Aorta (tissue), 5 donors: ENCODE measurements around the gene STAMBPL1. TPM values are rescaled to one million over a fixed set of nuclear protein-coding genes. Genes with fewer than 3 reads are reported as not detected.

Source experiments
- ATAC-seq: fragments of 200-7000 bp; cut with Tn5 transposase; one replicate; pipeline ENCODE4 v1.9.1; 2022; ENCODE audit warnings: moderate library complexity; ENCODE audit not compliant: low FRiP score
- DNase-seq, 2 donors: peaks; one replicate each; pipeline ENCODE4 v3.0.0-alpha.2; 2020
- H3K27ac ChIP-seq, 2 donors: one replicate each; pipeline ENCODE4 v1.5.1; 2013; ENCODE audit warnings: low read length in 2 of 2, mild to moderate bottlenecking in 2 of 2, moderate library complexity in 2 of 2, control low read depth in 1 of 2, inconsistent platforms in 1 of 2, low read depth in 1 of 2
- H3K27me3 ChIP-seq, 2 donors: one replicate each; pipeline ENCODE4 v1.6.1; 2013; ENCODE audit warnings: control low read depth in 1 of 2, low read length in 1 of 2, mild to moderate bottlenecking in 1 of 2, moderate library complexity in 1 of 2; ENCODE audit not compliant: insufficient read depth in 2 of 2, control insufficient read depth in 1 of 2
- H3K36me3 ChIP-seq, 2 donors: one replicate each; pipeline ENCODE4 v1.6.1; 2013; ENCODE audit warnings: control low read depth in 1 of 2, low read length in 1 of 2, mild to moderate bottlenecking in 1 of 2; ENCODE audit not compliant: insufficient read depth in 2 of 2, control insufficient read depth in 1 of 2
- H3K4me1 ChIP-seq, 2 donors: one replicate each; pipeline ENCODE4 v1.6.1; 2013; ENCODE audit warnings: low read length in 2 of 2, control low read depth in 1 of 2, mild to moderate bottlenecking in 1 of 2, moderate library complexity in 1 of 2; ENCODE audit not compliant: insufficient read depth in 2 of 2, control insufficient read depth in 1 of 2
- H3K4me3 ChIP-seq, 2 donors: one replicate each; pipeline ENCODE4 v1.5.1; 2013; ENCODE audit warnings: low read length in 2 of 2, control low read depth in 1 of 2, mild to moderate bottlenecking in 1 of 2
- H3K9me3 ChIP-seq: one replicate; pipeline ENCODE4 v1.6.1; 2013; ENCODE audit warnings: mild to moderate bottlenecking, low read length; ENCODE audit not compliant: control insufficient read depth
- WGBS, 2 donors: extraction: QIAGEN DNeasy Blood & Tissue Kit; methylation state at CpG; one replicate each; pipeline ENCODE4 v1.1.7; 2013; 5-methylcytosine and 5-hydroxymethylcytosine counted together
- intact Hi-C, 2 donors: fragments of 100-400 bp; cut with DNase I; formaldehyde crosslinking; loops; one replicate each; pipeline versions ENCODE4 v1.14.2 to v1.15.0; 2022
- polyA plus RNA-seq, 2 donors: library from polyadenylated mRNA; stranded (reverse); fragments of 200-250 nt; gene quantifications; one replicate each; pipeline ENCODE4 v1.2.3, GENCODE V29; 2013
- total RNA-seq, 2 donors: library from RNA; stranded (reverse); fragmentation: NEBNext Ultra II Directional; extraction: Animal tissue kit (Norgen Biotek cat#: 25700); gene quantifications; one replicate each; pipeline ENCODE4 v1.2.1, GENCODE V29; 2021
- donor health status: healthy with polysubstance abuse.
- donor health status: Bipolar disorder and iron deficiency.
- donor health status: DM: no; HTN: no; CAD: no.
- donor health status: DM: no; HTN: no; CAD: no.
- donor health status: DM: yes; HTN: yes; CAD: no.

The STAMBPL1 gene
- total and polyA plus RNA-seq, 4 donors = 0.63 to 12.0 (median 2.9) TPM

DNA sequence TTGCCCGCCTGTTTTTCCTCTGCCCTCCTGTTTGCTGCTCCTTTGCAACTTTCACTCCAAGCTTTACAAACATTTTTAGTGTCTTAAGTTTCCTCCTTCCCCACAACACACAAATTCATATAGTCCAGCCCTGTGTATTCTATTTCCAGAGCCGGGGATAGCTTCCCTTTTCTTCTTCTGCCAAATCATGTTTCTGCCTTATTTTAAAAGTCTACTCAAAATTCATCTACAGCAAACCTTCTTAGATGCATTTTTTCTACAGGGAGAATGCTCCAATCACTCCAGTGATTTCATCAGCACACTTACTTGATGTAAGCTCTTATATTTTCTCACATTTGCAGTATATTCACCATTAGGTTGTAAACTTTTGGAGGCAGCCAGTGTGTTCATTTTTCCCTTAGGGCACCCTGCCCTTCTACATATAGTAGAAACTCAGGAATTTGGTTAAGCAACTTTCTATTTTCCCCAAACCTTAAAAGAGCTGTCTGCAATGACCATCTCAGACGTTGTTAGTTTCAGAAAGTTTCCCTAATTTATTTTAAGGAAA, 84.9 kb downstream of the STAMBPL1 start:
- Histone ChIP-seq H3K4me1 (peaks cover 7 to 18% of the 10 kb centered on the region in 2 donors), H3K4me3 (peak overlapping the region in 1 of 2 donors; percentile 19), H3K27ac (peak overlapping the region; percentile 64 to 90), H3K27me3 (no peaks in the 10 kb centered on the region), H3K9me3 (no peaks in the 10 kb centered on the region), H3K36me3 (no peaks in the 10 kb centered on the region)
- DNase-seq (no peak), ATAC-seq (no peak)
- 2 to 8% methylated on average over 3 of the region's 3 CpGs for WGBS, 2 donors
- intact Hi-C loops = no loop called here

DNA sequence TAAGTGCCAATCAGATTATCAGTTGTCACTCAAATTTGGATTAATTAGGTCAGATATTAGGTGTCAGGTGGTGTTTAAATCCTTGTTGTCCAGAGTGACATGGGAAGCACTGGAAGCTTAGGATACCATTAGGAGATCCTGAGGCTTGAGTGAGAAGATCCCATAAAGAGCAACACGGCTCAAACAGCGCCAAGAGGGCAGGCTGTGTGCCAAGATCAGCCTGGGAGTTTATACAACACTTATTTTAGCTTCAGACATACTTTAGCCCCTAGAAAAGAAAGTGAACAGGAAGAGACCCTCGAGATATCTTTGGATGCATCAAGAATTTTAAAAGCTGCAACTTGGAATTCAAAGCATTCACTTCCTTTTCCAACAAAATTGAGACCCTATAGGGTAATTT, 86.8 kb downstream of the STAMBPL1 start:
- Histone ChIP-seq H3K9me3 (no peaks in the 10 kb centered on the region), H3K36me3 (no peaks in the 10 kb centered on the region), H3K27me3 (no peaks in the 10 kb centered on the region), H3K4me3 (no peak overlapping the region), H3K27ac (peak overlapping the region; percentile 83 to 92), H3K4me1 (peaks cover 7 to 22% of the 10 kb centered on the region in 2 donors)
- 1 to 5% methylated on average over 3 of the region's 3 CpGs for WGBS, 2 donors
- DNase-seq (peak; percentile 65 to 86), ATAC-seq (peak; percentile 44)
- intact Hi-C loops = no loop called here

DNA sequence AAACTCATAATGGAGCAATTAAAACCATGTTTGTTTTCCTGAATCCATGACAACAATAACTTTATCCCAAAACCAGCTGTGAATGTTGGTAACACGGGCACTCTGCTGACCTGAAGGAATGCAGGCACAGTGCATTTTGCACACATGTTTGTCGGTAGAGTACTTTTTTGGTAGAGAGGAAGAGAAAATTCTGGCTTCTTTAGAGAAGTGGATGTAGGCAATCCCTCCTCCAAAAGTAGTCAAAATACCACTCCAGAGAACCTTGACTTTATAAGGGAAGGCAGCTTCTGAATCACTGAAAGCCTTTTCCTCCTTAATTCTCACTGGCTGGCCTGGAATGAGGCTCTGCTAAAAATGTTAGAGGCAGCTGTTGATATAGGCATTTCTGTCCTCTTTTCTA, 88.3 kb downstream of the STAMBPL1 start:
- H3K27ac ChIP-seq = peak overlapping the region in 1 of 2 donors; percentile 95
- peaks cover 7 to 21% of the 10 kb centered on the region in 2 donors for H3K4me1 ChIP-seq
- H3K4me3 ChIP-seq = no peak overlapping the region
- no peak for DNase-seq
- ATAC-seq = peak; percentile 64
- intact Hi-C loops = no loop called here
- no peaks in the 10 kb centered on the region for H3K36me3 ChIP-seq
- WGBS, 2 donors = 4% methylated on average over 2 of the region's 2 CpGs
- H3K27me3 ChIP-seq = no peaks in the 10 kb centered on the region
- H3K9me3 ChIP-seq = no peaks in the 10 kb centered on the region

DNA sequence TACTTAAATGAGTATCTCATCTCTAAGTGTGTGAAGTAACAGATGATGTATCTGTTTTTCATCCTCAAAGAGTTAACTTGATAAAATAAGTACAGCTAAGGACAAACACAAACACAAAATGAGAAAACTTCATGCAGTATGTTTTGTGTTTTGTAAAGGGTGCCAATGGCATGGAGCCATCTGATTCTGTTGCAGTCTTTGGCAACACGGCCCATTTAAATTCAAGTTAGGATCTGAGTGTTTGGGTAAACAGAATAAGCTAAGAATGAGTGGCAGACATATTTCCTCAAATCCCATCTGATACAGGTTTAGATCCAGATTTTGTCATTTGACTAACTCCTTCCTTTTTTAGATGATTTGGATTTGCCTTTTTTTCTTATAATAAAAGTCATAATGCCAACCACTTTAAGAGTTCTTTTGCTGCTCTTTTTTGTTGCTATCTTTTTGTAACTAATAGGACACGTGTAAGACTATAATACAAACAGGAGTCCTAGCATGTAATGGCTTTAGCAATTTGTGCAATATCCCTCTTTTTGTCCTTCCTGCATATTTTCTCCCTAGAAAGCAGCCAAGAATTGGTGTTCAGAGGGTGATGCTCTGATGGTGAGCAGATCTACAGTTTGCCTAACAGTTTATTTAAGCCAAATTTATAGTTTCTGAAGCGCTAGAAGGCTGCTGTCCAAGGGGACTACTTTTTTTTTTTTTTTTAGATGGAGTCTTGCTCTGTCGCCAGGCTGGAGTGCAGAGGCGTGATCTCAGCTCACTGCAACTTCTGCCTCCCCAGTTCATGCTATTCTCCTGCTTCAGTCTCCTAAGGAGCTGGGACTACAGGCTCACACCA, 91.4 kb downstream of the STAMBPL1 start:
- ATAC-seq = peak; percentile 34
- H3K4me3 ChIP-seq = no peak overlapping the region

More for the DNA sequence above, 91.4 kb downstream of the STAMBPL1 start:
- peaks cover 6 to 10% of the 10 kb centered on the region in 2 donors for H3K4me1 ChIP-seq
- intact Hi-C loops = no loop called here
- no peaks in the 10 kb centered on the region for H3K9me3 ChIP-seq
- peak overlapping the region; percentile 26 to 76 for H3K27ac ChIP-seq
- H3K36me3 ChIP-seq = no peaks in the 10 kb centered on the region
- 2 to 8% methylated on average over 5 of the region's 5 CpGs for WGBS, 2 donors
- H3K27me3 ChIP-seq = no peaks in the 10 kb centered on the region
- DNase-seq = no peak

Other genes starting within 250 kb of the STAMBPL1 start
- not detected for gene LIPF, start 215.8 kb upstream of the STAMBPL1 start, total RNA-seq
- 1 to 10 TPM; 2.8 to 6.1 TPM for gene LIPF, start 215.8 kb upstream of the STAMBPL1 start, polyA plus RNA-seq
- gene LIPK, start 174.0 kb upstream of the STAMBPL1 start, total RNA-seq = not detected
- gene LIPK, start 174.0 kb upstream of the STAMBPL1 start, polyA plus RNA-seq = not detected
- gene LIPN, start 120.2 kb upstream of the STAMBPL1 start, total RNA-seq = under 1 TPM in 1 of 2 donors, not detected in 1; 0.58 TPM
- under 1 TPM in 1 of 2 donors, not detected in 1; 0.43 TPM for gene LIPN, start 120.2 kb upstream of the STAMBPL1 start, polyA plus RNA-seq
- gene LIPM, start 77.5 kb upstream of the STAMBPL1 start, total RNA-seq = not detected
- gene LIPM, start 77.5 kb upstream of the STAMBPL1 start, polyA plus RNA-seq = not detected
- gene ANKRD22, start 28.4 kb upstream of the STAMBPL1 start, total RNA-seq = under 1 TPM; 0.24 to 0.26 TPM
- gene ANKRD22, start 28.4 kb upstream of the STAMBPL1 start, polyA plus RNA-seq = 1 to 10 TPM in 1 of 2 donors, under 1 TPM in 1; 0.18 to 1.8 TPM
- gene ACTA2, start 72.5 kb downstream of the STAMBPL1 start, total RNA-seq = 1,000 to 10,000 TPM; 3,684 to 9,611 TPM
- 1,000 to 10,000 TPM; 3,163 to 4,826 TPM for gene ACTA2, start 72.5 kb downstream of the STAMBPL1 start, polyA plus RNA-seq
- 10 to 100 TPM; 27.4 to 28.5 TPM for gene FAS, start 110.6 kb downstream of the STAMBPL1 start, total RNA-seq
- gene FAS, start 110.6 kb downstream of the STAMBPL1 start, polyA plus RNA-seq = 10 to 100 TPM in 1 of 2 donors, 1 to 10 TPM in 1; 9.5 to 28.5 TPM